ENCODE data around the gene CDS2. TPM values are rescaled to one million over a fixed set of nuclear protein-coding genes. Genes with fewer than 3 reads are reported as not detected.
A peak's percentile ranks its signal among the peaks of the same experiment; 100 is the strongest.

The CDS2 gene
- polyA plus RNA-seq, 12 donors = 19.1 to 153 (median 22.7) TPM

DNA sequence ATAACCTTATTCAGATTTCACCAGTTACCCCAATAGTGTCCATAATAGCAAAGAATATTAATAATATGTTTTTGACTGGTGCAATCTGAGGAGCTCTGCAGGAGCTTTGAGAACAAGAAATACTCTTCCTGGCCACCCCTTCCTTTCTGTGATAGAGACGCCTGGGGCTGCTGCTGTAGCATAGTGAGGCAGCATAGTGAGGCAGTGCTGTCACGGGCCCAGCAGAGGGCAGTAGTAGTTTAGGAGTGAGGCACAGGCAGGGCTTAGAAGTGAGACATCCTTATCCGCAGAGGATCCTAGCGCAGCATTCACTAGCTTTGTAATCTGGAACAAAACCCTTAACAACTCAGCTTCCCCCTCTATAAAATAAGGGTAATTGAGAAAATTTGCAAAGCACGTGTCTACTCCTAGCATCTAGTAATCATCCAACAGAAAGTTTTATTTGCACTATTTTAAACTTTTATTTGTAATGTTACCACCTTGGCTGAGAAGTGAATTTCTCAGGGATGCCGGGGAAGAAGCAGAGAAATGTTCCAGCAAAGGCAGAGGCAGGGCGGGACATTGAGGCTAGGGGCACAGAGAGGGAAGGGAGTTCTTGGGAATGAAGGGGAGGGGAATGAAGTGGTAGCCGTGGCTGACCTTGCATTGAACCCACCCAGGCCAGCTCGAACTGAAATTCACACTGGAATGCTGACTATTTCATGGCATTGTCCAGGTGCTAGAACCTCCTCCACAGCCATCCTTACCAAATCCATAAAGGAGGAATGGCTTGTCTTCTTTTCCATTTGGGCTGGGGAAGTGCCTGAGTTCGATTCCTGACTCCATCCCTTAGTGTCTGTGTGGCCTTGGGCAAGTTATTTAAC is 78.8 kb downstream of the CDS2 start:
- DNase-seq = peak; percentile 70

DNA sequence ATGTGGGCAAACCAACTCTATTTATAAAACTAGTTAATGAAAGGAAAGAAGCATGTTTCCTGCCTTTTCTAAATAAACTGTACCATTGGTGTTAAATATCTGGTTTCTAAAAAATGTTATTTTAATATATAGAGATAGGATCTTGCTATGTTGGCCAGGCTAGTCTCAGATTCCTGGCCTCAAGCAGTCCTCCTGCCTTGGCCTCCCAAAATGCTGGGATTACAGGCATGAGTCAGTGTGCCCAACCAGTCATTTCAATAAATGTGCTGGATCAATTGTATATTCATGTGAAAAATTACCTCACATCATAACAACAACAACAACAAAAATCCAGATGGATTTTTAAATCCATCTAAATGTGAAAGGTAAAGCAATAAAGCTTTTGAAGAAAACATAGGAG is 80.3 kb downstream of the CDS2 start:
- no peak for DNase-seq

DNA sequence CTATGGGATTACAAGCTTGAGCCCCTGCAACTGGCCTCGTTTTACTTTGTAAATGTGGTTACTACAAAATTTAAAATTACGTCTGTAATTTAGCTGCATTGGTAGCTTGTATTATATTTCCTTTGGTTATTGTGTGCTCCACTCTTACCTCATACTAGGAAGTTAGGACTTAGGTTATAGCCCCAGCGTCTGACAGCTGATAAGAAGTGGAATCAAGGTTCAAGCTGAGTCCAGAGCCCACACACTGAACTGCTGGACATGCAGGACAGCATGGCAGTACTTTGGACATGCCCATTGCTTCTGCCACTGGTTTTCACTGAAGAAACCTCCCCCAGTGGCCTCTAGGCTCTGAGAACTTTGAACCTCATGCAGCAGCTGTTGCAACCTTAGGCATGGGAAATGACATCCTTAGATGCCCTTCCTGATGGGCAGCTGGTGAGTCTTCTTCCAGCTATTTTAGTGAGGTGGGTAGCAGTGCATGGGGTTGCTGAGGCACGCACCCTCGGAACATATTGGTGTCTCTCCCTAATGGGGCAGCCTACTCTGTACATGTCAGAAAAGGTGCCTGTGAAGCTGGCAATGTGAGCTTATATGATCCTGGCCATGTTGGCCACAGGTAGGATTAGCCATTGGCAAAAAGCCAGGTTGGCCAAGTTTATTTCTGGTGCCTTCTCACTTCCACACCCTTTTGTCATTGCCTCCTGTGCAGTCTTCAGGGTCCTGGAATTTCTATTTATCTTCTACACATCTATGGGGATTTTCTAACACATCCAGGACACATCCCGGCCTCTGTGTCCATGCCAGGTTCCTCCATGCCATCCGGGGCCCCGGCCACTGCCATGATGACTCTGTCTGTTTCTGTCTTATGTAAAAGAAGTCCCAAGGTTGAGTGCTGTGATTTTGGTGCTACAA is 85.3 kb downstream of the CDS2 start:
- DNase-seq = no peak

DNA sequence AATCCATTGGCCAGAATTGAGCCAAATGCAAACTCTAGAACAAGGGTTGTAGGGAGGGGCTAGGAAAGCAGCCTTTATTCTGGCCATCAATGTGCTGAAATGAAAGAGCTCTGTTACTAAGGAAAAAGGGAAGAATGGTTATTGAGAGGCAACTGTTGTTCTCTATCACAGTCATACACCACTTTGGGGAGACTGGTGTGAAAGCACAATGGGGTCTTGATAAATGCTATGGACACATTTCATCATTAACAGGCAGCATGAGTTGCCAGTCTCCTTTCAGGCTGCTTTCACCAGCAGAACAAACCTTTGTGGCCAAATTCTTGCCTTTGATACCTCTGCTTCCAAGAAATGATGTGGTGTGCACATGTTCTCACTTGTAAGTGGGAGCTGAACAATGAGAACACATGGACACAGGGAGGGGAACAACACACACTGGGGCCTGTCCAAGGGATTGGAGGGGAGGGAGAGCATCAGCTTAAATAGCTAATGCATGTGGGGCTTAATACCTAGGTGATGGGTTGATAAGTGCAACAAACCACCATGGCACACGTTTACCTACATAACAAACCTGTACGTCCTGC is 86.2 kb downstream of the CDS2 start:
- no peak for DNase-seq

DNA sequence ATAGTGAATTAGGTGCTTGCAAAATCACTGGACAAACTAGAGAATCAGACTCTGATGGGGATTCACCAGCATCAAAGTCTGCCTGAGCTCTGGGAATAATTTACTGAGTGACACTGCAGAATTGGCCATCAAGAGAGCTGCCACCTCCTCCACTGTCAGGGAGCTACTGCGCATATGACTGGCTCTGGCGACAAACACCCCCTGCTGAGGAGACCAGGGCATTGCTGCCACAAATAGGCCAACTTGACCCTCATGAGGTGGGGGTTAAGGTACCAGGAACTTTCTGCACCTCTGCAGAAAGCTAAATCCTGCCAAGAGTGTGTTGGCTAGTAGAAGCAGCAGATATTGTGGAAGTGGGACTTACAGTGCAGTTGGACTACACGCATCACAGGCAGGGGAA is 88.0 kb downstream of the CDS2 start:
- no peak for DNase-seq

DNA sequence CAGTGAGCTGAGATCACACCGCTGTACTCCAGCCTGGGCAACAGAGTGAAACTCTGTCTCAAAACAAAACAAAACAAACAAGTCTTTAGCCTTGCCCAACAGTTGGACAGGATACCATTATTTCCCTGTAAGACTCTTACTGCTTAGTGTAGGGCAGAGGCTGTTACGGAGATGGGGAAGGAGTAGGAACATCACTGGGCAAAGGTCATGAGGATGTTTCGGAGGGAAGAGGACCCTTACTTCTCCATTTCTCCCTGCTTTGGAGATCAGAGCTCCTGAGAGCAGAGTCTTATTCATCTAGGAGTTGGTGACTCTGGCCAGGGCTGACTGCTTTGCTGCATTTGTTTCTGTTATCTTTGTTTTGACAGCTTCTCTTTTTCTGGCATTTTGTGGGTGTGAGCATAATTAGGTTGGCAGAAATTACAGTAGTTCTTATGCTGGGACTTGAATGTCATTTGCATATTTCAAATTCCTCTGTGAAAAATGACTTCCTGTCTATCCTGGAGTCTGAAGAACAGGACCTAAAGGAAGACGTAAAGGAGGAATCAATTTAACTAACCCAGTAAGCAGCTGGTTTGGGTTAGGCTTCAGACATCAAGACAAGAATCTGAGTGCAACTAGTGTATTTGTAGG is 89.0 kb downstream of the CDS2 start:
- no peak for DNase-seq

DNA sequence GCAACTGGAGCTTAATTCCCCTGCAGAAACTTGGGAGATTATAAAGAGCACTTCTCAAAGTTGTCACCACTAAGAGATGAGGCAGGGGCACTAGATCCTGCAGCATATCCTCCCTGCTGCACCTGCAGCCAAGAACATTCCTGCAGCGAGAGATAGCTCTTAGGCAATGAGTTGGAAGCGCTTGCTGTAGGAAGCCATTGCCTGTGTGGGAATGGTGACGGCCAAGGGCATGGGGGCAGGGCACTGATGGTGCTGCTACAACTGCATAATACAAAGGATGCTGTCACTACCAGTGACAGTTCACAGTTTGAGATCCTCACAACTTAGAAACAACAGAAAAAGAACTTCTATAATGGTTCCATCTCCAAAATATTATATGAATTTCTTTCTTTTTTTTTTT is 89.9 kb downstream of the CDS2 start:
- DNase-seq = no peak

DNA sequence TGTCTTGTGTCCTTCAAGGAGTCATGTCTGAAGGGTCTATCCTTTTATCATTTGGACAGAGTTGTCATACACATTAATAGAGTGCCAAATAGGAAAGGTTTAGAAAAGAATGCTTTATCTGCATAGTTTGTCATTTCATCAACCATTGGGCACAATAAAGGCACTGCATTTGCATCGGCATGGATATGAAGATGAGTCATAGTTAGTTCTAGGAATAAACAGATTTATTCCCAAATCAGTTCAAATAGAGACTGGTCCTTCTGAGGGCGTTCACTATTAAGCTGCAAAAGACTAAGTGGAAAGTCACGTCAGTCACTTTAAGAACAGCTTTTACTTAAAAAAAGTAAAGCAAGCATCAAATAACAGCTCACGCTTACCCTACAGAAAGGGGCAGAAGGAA is 90.8 kb downstream of the CDS2 start:
- no peak for DNase-seq

DNA sequence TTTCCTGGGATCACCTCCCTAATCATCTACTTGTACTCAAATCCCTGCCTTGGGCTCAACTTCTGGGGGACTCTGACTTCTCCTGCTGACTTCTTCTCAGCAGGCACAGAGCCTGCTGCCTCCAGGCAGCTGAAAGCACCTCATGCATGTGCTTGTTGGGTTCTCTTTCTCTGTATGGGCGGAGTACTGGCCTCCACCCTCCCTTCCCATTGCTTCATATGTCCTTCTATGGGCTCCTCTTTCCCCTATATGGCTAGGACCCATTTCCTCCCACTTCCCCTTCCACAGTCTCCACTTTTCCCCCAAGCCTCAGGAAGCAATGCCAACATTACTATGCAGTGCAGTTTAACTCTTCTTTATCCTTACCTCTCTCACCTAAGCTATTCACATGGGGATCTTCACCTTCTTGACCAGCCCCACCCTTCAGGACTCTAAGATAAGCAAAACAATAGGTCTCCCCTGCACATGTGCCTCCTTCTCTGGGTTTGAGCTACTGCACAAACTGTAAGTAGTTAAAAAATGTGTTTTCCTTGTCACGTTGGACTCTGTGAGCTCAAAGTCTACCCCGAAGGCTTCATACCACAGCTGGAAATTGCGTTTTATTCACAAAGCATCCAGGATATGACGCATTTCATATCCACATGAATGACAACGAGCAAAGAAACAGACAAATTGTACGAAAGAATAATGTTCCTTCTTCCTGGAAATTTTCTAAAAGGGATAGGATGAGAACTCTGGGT is 93.7 kb downstream of the CDS2 start:
- no peak for DNase-seq

DNA sequence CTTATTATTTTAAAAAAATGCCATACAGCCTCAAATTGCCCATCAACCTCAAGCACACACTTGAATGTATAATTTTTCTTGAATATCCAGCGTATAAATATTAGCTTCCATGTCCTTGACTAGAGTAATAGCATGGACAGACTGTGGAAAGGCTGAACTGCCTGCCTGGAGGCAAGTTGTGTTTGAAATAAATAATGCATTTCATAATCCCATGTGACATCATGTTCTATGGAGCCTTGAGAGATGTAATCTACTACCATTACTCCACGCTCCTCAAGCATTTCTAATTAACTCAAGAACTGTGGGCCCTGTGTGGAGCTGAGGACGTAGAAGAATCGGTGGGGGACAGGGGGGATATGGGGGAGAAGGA is 94.2 kb downstream of the CDS2 start:
- DNase-seq = no peak

DNA sequence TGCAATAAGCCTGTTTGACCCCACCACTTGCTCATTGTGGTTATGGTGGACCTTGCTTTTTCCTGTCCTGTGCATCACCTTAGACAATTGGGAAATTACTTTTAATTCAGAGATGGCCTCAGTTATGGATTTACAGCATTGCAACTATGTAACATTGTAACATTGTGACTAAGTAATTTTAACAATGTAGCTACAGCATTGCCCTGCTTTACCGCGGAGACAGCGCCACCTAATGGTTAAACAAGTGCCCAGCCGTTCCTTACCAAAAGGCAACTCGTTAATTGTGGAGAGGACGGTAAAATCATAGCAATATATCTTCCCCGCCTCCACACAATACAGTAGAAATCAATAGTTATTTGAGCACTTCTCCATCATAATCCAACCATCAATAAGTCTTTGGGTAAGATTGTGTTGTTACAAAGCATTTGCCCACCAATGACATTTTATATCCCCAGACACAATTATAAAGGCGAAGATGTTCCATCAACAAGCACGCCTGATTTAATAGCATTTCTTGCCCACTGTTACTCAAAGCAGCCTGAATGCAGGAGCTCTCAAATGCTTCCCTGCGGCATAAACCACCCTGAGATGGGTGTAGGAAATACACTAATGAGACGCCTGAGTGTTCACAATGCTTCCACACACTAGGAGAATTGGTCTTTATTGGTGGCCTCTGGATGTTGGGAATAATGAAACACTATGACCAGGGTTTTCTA is 96.3 kb downstream of the CDS2 start:
- DNase-seq = peak; percentile 15

DNA sequence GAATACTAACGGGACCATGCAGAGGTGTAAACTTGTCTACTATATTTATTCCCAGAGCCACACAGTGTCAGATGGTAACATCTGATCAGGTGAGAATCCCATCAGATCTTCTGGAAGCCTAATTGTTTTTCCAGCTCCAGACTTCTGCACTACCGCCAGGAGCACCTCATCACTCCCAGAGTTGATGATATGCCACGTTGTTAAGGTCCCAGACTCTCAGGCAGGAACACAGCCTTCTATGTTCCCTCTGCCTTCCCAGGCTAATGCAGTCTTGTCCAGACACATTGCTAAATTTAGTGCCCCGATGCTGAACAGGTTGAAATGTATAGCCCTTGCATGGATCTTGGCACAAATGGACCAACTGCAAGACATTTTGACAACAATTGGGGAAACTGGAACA is 103.7 kb downstream of the CDS2 start:
- no peak for DNase-seq

DNA sequence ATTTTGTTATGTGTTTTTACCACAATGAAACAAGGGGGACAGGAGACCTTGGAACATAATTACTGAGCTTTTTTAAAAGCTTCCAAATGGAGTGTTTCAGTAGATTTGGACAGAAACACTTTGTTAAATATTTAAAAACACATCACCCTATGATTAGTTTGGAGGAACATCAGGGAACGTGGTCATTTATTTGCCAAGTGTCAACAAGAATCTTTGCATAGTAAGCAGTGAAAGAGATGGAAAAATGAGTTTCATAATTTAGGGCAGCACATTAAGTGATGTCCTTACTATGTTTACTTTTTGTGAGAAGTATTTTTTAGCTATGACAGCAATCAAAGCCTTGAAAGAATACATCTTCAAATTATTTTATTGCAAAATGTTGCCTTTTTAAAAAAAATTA is 107.3 kb downstream of the CDS2 start:
- no peak for DNase-seq

DNA sequence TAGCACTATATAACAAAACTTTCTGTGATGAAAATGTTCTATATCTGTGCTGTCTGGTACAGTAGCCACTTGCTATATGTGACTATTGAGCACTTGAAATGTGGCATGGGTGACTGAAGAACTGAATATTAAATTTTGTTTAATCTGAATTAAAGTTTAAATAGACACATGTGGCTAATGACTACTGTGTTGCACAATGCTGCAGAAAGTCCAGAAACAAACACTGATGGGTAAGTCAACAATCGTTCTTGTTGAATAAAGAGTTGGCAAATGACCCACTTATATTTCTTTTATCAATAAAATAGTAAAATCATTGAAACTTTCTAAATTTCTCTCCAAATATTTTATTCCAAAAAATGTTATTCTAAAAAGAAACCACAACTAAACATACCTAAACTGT is 108.2 kb downstream of the CDS2 start:
- DNase-seq = no peak

Other genes starting within 250 kb of the CDS2 start
- 10 to 100 TPM in 9 of 12 donors, 1 to 10 TPM in 2, not detected in 1; 8.3 to 19.2 (median 11.4) TPM for gene SLC23A2, start 125.5 kb upstream of the CDS2 start, polyA plus RNA-seq (ENCODE audit: insufficient read length in 12 of 12)
- 100 to 1,000 TPM in 5 of 12 donors, 10 to 100 TPM in 6, not detected in 1; 61.6 to 119 (median 99.0) TPM for gene TMEM230, start 13.9 kb upstream of the CDS2 start, polyA plus RNA-seq (ENCODE audit: insufficient read length in 12 of 12)
- gene PCNA, start 7.0 kb upstream of the CDS2 start, polyA plus RNA-seq (ENCODE audit: insufficient read length in 12 of 12) = 100 to 1,000 TPM in 1 of 12 donors, 10 to 100 TPM in 10, not detected in 1; 33.6 to 102 (median 74.2) TPM
- not detected for gene PROKR2, start 189.9 kb downstream of the CDS2 start, polyA plus RNA-seq (ENCODE audit: insufficient read length in 12 of 12)